Activated CD4-positive, alpha-beta T cell treated with anti-CD3 and anti-CD28 coated beads, Interleukin-2, amount 50 U/mL, for 16 hours (primary cell): ENCODE data around the gene PHLDB3.
A peak's percentile ranks its signal among the peaks of the same experiment; 100 is the strongest.
"Not testable (repeated sequence)": the region's sequence is repeated elsewhere in the genome, so short reads cannot be mapped to it uniquely, and the experiment has no call there.

Source experiments
- DNase-seq: peaks from one replicate; pipeline ENCODE4 v3.0.0-alpha.2; 2020

The PHLDB3 gene

GRCh38 chr19:43466793-43467192, 37.8 kb downstream of the PHLDB3 start:
- no peak for DNase-seq

- no peak for DNase-seq
These were observed 39.0 kb downstream of the PHLDB3 start, which contains the start of gene LYPD3 for GRCh38 chr19:43465468-43466120. Gene LYPD3 (minus strand): TSS chr19:43465608. CDS start chr19:43465571, 37 bp downstream.

DNA sequence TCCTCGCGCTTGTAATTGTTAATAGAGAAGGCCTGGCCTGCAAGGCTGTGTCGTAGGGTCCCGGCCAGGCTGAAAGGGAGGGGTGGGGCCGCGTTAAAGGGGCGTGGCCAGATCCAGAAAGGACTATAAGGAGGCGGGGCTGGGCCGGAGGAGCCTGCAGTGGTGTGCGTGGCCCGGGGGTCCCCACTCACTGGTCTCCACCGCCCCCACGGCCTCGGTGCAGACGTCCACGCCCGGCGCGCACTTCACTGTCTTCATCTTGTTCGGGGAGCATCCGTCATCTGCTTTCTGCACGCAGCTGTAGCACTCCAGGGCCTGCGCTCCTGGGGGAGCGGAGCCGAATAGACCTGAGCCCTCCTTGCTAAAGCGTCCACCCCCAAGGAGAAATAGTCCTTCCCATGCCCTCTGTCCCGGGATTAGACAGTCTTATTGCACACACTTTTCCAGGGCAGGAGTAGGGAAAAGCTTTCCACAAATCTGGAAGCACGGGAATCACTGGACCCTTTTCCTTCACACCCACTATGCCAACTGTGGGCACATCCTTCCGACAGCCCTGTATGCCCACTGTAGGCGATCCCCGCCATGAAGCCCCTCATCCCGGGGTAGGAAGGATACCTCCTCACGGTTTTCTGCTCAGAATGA, 40.3 kb downstream of the PHLDB3 start:
- no peak for DNase-seq

GRCh38 chr19:43463381-43464133, 41.0 kb downstream of the PHLDB3 start:
- DNase-seq, result peak; percentile 98

DNA sequence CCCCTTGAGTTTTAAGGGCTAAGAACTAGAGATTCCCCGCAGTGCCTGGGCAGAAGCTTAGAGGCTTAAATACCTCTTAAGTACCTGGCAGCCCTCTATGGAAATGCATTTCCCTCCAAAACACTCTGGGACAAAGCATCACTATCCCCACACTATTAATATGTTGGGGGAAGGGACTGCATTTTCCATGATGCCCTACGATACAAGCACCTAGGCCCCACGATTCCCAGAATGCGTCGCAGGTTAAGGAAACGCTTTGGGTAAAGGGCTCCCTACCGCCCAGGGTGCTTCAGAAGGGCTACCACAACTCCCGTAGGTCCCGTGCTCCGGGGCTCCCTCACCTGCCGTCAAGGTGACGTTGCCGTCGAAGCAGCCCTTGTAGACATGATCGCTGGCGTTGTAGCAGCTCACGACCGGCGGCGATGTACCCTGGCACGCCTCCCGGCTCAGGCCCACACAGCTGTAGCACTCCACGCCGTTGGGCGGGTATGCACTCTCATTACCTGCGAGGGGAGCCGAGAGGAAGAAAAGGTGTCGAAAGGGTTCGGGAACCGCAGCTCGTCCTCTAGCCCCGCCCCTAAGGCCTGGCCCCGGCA, 41.7 kb downstream of the PHLDB3 start:
- no peak for DNase-seq

DNA sequence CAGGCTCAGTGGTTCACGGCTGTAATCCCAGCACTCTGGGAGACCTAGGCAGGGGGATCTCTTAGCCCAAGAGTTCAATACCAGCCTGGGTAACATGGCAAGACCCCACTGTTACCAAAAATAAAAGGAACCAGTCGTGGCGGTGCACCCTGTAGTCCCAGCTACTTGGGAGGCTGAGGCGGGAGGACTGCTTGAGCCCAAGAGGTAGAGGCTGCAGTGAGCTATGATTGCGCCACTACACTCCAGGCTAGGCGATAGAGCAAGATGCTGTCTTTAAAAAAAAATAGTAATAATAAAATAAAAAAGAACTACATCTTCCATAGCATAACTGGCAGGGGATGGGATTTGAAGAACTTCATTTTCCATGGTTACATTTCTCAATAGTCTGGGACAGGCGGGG, 42.2 kb downstream of the PHLDB3 start:
- no peak for DNase-seq

DNA sequence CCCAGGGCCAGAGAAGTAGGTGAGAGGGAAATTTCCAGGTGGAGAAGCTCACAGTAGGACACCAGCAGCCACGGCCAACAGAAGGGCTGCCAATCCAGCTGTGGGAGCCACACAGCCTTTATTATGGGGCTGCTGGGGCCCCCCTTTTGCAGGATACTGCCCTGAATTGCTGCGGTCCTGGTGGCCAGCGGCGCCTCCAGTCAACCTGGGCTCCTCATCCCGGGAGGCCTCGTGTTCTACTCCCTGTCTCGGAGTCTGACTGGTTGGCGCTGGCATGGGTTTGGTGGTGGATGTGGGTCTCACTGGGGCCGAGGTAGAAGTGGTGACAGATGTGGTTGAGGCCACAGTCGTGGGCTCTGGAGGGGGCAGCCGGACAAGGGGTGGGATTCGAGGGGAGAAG, 43.2 kb downstream of the PHLDB3 start:
- no peak for DNase-seq

- DNase-seq, result no peak
These were observed 44.1 kb downstream of the PHLDB3 start for GRCh38 chr19:43460362-43461016.

DNA sequence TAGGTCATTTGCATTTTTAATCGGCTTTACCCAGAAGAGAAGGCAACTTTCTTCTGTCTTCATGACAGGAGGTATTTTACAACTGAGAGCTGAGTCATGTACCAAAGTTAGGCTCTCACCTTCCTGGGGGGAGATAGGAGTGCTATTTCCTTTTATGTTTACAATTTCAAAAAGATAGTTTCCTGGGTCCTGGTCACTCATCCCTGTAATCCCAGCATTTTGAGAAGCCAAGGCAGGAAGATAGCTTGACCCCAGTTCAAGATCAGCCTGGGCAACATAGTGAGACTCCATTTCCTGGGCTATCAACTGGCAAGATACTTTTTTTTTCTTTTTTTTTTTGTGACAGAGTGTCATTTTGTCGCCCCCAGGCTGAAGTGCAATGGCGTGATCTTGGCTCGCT, 46.7 kb downstream of the PHLDB3 start:
- DNase-seq, result no peak

GRCh38 chr19:43455321-43456113, 49.0 kb downstream of the PHLDB3 start:
- no peak for DNase-seq

DNA sequence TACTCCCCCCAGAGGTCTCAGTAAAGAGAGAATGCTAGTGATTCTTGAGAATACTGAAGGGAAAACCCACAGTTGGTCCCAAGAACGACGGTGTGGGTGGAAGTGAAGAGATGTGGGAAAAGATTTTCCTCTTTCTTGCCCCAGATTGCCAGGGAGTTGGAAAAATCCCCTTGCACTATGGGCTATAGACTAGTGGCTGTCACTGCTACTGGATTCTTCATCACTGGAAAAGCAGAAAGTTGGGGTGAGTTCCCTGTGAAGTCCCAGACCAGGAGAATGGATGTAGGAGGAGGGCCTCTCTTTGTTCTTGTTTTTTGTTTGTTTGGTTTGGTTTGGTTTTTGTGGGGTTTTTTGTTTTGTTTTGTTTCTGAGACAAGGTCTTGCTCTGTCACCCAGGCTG, 50.5 kb downstream of the PHLDB3 start:
- no peak for DNase-seq

DNA sequence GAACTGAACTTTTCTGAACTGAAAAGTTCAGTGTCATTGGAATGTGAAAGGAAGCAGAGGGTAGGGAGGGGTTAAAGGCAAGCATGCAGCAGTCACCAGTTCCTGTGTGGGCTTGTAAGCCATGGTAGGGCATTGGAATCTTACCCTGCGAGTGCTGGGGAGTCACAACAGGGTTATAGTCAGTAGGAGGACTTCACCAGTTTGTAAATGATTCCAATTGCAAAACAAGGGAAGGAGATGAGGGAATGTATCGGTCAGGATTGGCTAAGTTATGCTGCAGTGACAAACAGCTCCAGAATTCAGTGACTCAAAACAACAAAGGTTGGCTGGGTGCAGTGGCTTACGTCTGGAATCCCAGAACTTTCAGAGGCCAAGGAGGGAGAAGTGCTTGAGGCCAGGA, 52.0 kb downstream of the PHLDB3 start:
- no peak for DNase-seq

DNA sequence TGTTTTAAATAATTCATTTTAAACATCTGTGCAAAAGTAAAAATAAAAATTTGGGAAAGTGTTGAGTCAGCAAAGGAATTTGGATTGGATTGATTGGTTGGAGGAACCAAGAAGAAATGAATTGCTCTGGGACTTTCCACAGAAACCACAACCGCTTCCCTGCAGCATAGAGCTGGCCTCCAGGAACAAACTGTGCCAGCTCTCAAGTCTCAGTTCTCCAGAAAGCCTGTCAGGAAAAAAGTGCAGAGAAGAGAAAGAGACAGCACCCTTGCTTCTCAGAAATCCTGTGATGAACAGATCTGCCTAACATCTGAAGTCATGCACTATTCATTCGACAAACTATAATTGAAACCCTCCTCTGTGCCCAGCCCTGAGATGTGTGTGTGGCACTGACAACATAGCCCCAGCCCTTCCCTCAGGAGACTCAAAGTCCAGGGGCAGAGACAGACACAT, 54.0 kb downstream of the PHLDB3 start:
- DNase-seq, result peak; percentile 28

DNA sequence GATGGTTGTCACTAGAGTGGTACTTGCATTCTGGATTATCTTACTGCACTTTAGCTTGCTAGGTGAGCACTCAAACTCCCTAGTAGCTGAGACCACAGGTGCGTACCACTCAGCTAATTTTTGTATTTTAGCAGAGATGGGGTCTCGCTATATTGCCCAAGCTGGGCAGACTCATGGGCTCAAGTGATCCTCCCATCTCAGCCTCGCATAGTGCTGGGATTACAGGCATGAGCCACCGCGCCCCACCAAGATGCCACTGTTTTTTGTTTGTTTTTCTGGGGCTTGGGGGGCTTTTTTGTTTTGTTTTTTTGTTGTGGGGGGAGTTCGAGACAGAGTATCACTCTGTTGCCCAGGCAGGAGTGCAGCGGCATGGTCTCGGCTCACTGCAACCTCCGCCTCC, 56.9 kb downstream of the PHLDB3 start:
- DNase-seq, result no peak

DNA sequence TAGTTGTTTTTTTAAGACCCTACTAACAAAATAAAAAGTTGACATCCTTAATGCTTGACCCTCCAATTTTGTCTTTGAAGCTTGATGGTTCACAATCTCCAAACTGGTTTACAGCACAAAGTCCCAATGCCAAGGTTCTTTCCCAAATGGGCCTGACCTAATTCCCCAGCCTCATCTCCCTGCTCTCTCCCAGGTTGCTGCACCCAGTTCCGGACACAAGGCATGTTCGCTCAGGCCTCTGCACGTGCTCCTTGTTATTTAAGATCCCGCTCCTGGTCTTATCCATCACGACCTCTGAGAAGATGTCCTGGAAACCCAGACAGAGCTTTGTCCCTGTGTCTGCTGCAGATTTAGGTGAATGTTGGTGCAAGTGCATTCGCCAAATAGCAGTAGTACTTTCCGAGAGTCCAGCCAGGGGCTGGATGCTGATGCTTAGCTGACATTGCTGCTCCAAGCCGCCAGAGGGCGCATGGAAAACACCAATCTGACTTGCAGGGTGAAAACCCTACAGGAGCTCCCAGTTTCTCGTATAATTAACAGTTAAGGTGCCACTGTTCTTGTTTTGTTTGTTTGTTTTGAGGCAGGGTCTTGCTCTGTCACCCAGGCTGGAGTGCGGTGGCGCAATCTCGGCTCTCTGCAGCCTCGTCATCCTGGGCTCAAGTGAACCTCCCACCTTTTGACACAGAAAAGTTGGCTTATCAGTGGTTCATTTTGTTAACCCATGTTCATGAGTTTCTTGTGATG, 57.6 kb downstream of the PHLDB3 start:
- peak; percentile 81 for DNase-seq

DNA sequence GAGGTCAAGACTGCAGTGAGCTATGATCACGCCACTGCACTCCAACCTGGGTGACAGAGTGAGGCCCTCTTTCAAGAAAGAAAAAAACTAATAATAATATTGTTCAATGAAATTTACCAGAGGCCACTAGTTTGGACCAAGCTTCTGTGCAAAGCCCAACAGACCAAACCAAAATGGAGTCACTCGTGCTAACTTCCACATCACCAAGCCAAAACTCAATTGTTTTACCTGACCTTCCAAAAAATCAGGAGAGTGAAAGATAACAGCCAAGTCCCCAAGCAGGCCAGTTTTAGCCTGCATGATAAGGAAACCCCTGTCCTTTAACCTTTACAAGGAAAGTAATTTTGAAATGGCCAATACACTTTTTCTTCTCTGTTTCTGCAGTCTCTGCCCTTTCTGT, 59.1 kb downstream of the PHLDB3 start:
- DNase-seq, result no peak

GRCh38 chr19:43444531-43445287, 59.8 kb downstream of the PHLDB3 start:
- no peak for DNase-seq

GRCh38 chr19:43444091-43444490, 60.5 kb downstream of the PHLDB3 start:
- DNase-seq, result not testable (repeated sequence)

GRCh38 chr19:43441716-43442115, 62.8 kb downstream of the PHLDB3 start:
- no peak for DNase-seq

DNA sequence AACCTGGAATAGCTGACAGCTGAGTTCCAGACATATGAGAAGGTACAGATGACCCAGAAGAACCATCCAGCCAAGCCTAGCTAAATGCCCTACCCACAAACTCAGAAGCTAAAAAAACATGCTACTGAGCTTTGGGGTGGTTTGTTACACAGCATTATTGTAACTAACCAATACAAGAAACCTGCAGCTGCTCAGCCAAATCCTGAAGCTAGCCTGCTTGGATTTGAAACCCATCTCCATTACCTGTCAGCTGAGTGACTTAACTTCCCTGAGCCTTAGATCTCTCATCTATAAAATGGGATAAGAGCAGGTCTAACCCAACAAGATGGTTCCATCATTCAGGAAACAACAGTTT, 64.9 kb downstream of the PHLDB3 start:
- no peak for DNase-seq
